ENCODE measurements around the gene CAMK1D. TPM values are rescaled to one million over a fixed set of nuclear protein-coding genes. Genes with fewer than 3 reads are reported as not detected.

CAMK1D gene
- total and polyA plus RNA-seq, 2 of the 8 experiments (the other 6 are each of a cell fraction or from before 2014, with no cell fraction given): 3.5 to 10.6 TPM

DNA sequence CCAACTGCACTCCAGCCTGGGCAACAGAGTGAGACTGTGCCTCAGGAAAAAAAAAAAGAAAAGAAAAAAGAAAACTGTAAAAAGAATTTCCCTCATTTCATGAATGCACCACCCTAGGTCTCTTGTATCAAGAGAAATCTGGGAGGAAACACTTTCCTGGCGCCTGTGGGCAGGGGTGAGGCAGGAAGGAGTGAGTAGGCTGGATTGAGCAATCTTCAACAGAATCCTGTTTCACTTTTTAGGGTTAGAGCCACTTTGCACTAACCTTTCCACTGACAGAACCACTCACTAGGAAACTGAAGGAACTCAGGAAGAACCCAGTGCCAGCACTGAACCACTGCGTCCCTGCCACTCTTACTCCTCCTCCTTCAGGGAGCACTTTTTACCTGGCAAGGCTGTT lies 370.0 kb downstream of the CAMK1D start:
- H3K27ac ChIP-seq (ENCODE audit: low read depth, low read length): no peak overlapping the region
- H3K18ac ChIP-seq (ENCODE audit: extremely low read depth, low read length): no peak overlapping the region
- H3K56ac ChIP-seq (replicated peaks; ENCODE audit: insufficient read length, low read depth, low read length): no peak overlapping the region
- no peak overlapping the region for H3K4me2 ChIP-seq (ENCODE audit: insufficient read depth in 1 of 2, low read depth in 2 of 2, low read length in 2 of 2)
- H3K14ac ChIP-seq (ENCODE audit: insufficient read length): no peak overlapping the region
- no peaks in the 10 kb centered on the region for H3K27me3 ChIP-seq (replicated peaks in 1 of 4; ENCODE audit: control insufficient read depth in 3 of 4, extremely low read depth in 1 of 4, insufficient read depth in 3 of 4, low read length in 3 of 4)
- CTCF ChIA-PET (ENCODE audit: partially characterized antibody): interaction anchor here (1.0 to 1.6 kb wide), 4 partner anchors 11 to 467 kb away, joined by 3 to 7 read pairs (median 3); no protein-coding TSS in a partner anchor
- no peak overlapping the region for H2AK5ac ChIP-seq (ENCODE audit: low read depth, low read length)
- H3K9me3 ChIP-seq (ENCODE audit: insufficient read depth in 2 of 2, low read depth in 1 of 2, low read length in 1 of 2): no peaks in the 10 kb centered on the region
- no peak overlapping the region for H2BK5ac ChIP-seq (ENCODE audit: low read depth, low read length)
- POLR2A ChIA-PET (ENCODE audit: partially characterized antibody): no interaction called here
- H3K9ac ChIP-seq (replicated peaks in 1 of 4; ENCODE audit: extremely low read depth in 1 of 4, low read depth in 3 of 4, low read length in 3 of 4): no peak overlapping the region
- no peak overlapping the region for H3K4ac ChIP-seq (replicated peaks; ENCODE audit: insufficient read length, low read depth, low read length)
- H2BK15ac ChIP-seq (ENCODE audit: low read length): no peak overlapping the region
- TF ChIP-seq POU5F1 (IDR thresholded peaks at IDR 0.05; ENCODE audit: low read depth, low read length): no peak
- no peak for TF ChIP-seq POLR2AphosphoS5 (IDR thresholded peaks at IDR 0.05; ENCODE audit: low read depth, low read length)
- no peak for TF ChIP-seq CTBP2 (IDR thresholded peaks at IDR 0.05; ENCODE audit: borderline replicate concordance, insufficient read depth, insufficient read length, low read length)
- TF ChIP-seq, protein P1, sequence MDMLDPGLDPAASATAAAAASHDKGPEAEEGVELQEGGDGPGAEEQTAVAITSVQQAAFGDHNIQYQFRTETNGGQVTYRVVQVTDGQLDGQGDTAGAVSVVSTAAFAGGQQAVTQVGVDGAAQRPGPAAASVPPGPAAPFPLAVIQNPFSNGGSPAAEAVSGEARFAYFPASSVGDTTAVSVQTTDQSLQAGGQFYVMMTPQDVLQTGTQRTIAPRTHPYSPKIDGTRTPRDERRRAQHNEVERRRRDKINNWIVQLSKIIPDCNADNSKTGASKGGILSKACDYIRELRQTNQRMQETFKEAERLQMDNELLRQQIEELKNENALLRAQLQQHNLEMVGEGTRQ (IDR thresholded peaks at IDR 0.05; ENCODE audit: low read length): no peak
- no peak for TF ChIP-seq NRF1 (IDR thresholded peaks at IDR 0.05; ENCODE audit: low read depth, low read length)
- TF ChIP-seq KDM4A (IDR thresholded peaks at IDR 0.05; ENCODE audit: low read depth, low read length, severe bottlenecking): no peak
- no peaks in the 10 kb centered on the region for H4K20me1 ChIP-seq (replicated peaks in 1 of 2; ENCODE audit: control insufficient read depth in 1 of 2, insufficient read depth in 2 of 2, low read length in 2 of 2)
- H2BK12ac ChIP-seq (ENCODE audit: low read depth, low read length): no peak overlapping the region
- H3K4me3 ChIP-seq (ENCODE audit: extremely low read depth in 1 of 4, insufficient read depth in 2 of 4, low read depth in 3 of 4, low read length in 4 of 4): no peak overlapping the region
- 96% methylated on average over 2 of the region's 2 CpGs; no CpG with 5 or more reads in 1 of the 2 experiments for WGBS, 2 experiments (ENCODE audit: extremely low coverage in 1 of 2, insufficient coverage in 1 of 2, insufficient read length in 1 of 2, insufficient replicate concordance in 2 of 2, low coverage in 1 of 2, low lambda C conversion rate in 2 of 2, missing lambda C conversion rate in 1 of 2)
- no peak overlapping the region for H4K8ac ChIP-seq (ENCODE audit: extremely low read depth, insufficient read depth, low read length)
- no peaks in the 10 kb centered on the region for H3K79me2 ChIP-seq (ENCODE audit: control insufficient read depth in 1 of 2, insufficient read depth in 2 of 2, low read length in 2 of 2)
- H2BK20ac ChIP-seq (ENCODE audit: low read length): no peak overlapping the region
- H3K79me1 ChIP-seq (ENCODE audit: low read depth, low read length): no peaks in the 10 kb centered on the region
- H3K23ac ChIP-seq (ENCODE audit: insufficient read length): no peak overlapping the region
- no peak overlapping the region for H4K5ac ChIP-seq (ENCODE audit: insufficient read length, low read depth, low read length)
- FAIRE-seq: no peak
- no peak overlapping the region for H4K91ac ChIP-seq (replicated peaks; ENCODE audit: insufficient read length, low read length)
- H2BK120ac ChIP-seq (replicated peaks; ENCODE audit: low read depth, low read length): no peak overlapping the region
- no peak for DNase-seq (ENCODE audit: low read depth in 1 of 2, low spot score in 2 of 2)
- no peak overlapping the region for H2AFZ ChIP-seq (ENCODE audit: low read length)
- no peaks in the 10 kb centered on the region; the same call in 1 of the 2 replicates for H3K23me2 ChIP-seq (ENCODE audit: low read depth, low read length)
- no peaks in the 10 kb centered on the region for H3K36me3 ChIP-seq (ENCODE audit: control insufficient read depth in 2 of 4, insufficient read depth in 4 of 4, low read length in 3 of 4)
- H3K4me1 ChIP-seq (replicated peaks in 1 of 4; ENCODE audit: control insufficient read depth in 3 of 4, insufficient read depth in 4 of 4, low read length in 3 of 4): peaks cover 0 to 3% (median 0%) of the 10 kb centered on the region in 4 experiments; a peak in 1 of 7 replicates

All from H1 (cell line).